Peyer's patch (tissue), 4 donors: ENCODE measurements around the gene TOP3B. TPM values are rescaled to one million over a fixed set of nuclear protein-coding genes. Genes with fewer than 3 reads are reported as not detected.

ENCODE experiments used
- DNase-seq, 3 donors: peaks; one replicate each; pipeline ENCODE4 v3.0.0-alpha.2; 2017 to 2019
- H3K27ac ChIP-seq, 4 donors: fragments of 200-600 bp; sonication (generic); one replicate each; pipeline ENCODE4 v1.5.1; 2016 to 2019
- H3K27me3 ChIP-seq, 2 donors: fragments of 200-600 bp; sonication (generic); one replicate each; pipeline ENCODE4 v1.5.1; 2019
- H3K36me3 ChIP-seq, 3 donors: fragments of 200-600 bp; sonication (generic); one replicate each; pipeline ENCODE4 v1.5.1; 2016 to 2019
- H3K4me1 ChIP-seq, 4 donors: fragments of 200-600 bp; sonication (generic); one replicate each; pipeline ENCODE4 v1.5.1; 2016 to 2019
- H3K4me3 ChIP-seq, 4 donors: fragments of 200-600 bp; sonication (generic); 1 replicate in 3 of 4; 2 replicates in 1 of 4; pipeline ENCODE4 v1.5.1; 2016 to 2019; ENCODE audit warnings: mild to moderate bottlenecking in 1 of 4
- H3K9me3 ChIP-seq, 4 donors: fragments of 200-600 bp; sonication (generic); one replicate each; pipeline ENCODE4 v1.5.1; 2016 to 2019; ENCODE audit warnings: mild to moderate bottlenecking in 1 of 4
- CTCF ChIP-seq, 6 experiments: fragments of 450-650 bp in 4 of 6; fragments of 200-600 bp in 2 of 6; sonication (generic) in 1 of 6; IDR thresholded peaks; one replicate each; pipeline ENCODE4 v1.5.1; 2017 to 2019; ENCODE audit warnings: antibody characterized with exemption in 6 of 6, mild to moderate bottlenecking in 3 of 6, moderate library complexity in 1 of 6
- POLR2A ChIP-seq, 2 donors: fragments of 450-650 bp; IDR thresholded peaks; one replicate each; pipeline ENCODE4 v1.5.1; 2017; ENCODE audit warnings: antibody characterized with exemption in 2 of 2, mild to moderate bottlenecking in 2 of 2, moderate library complexity in 2 of 2
- total RNA-seq, 4 donors: library from RNA; depleted of rRNA; stranded (reverse); fragments of >200 nt; gene quantifications; one replicate each; pipeline ENCODE4 v1.1.0, GENCODE V29; 2016

Gene TOP3B
- total RNA-seq, 4 donors from 2014 or later, result 53.6 to 91.6 (median 80.2) TPM

- no peak for DNase-seq
- Histone ChIP-seq H3K4me3 (no peak overlapping the region), H3K9me3 (no peaks in the 10 kb centered on the region), H3K36me3 (no peaks in the 10 kb centered on the region), H3K4me1 (no peaks in the 10 kb centered on the region), H3K27ac (no peak overlapping the region), H3K27me3 (no peaks in the 10 kb centered on the region)
- TF ChIP-seq POLR2A (IDR thresholded peaks at IDR 0.05) (no peak), CTCF (IDR thresholded peaks at IDR 0.05) (no peak)
These were observed 27.1 kb upstream of the TOP3B start for GRCh38 chr22:22009661-22010060.

- Histone ChIP-seq H3K9me3 (no peaks in the 10 kb centered on the region), H3K4me3 (no peak overlapping the region), H3K36me3 (no peaks in the 10 kb centered on the region), H3K4me1 (no peaks in the 10 kb centered on the region), H3K27me3 (no peaks in the 10 kb centered on the region), H3K27ac (no peak overlapping the region)
- no peak for DNase-seq
- TF ChIP-seq POLR2A (IDR thresholded peaks at IDR 0.05), result no peak
- TF ChIP-seq CTCF (IDR thresholded peaks at IDR 0.05), result no peak
These were observed 24.0 kb upstream of the TOP3B start for GRCh38 chr22:22006596-22006990.

GRCh38 chr22:22005945-22006595 lies 23.5 kb upstream of the TOP3B start:
- Histone ChIP-seq H3K27ac (no peak overlapping the region), H3K4me3 (no peak overlapping the region), H3K9me3 (no peaks in the 10 kb centered on the region), H3K4me1 (no peaks in the 10 kb centered on the region), H3K36me3 (no peaks in the 10 kb centered on the region), H3K27me3 (no peaks in the 10 kb centered on the region)
- no peak for DNase-seq
- no peak for TF ChIP-seq CTCF (IDR thresholded peaks at IDR 0.05)
- TF ChIP-seq POLR2A (IDR thresholded peaks at IDR 0.05), result no peak

GRCh38 chr22:22003233-22003632 lies 20.6 kb upstream of the TOP3B start:
- Histone ChIP-seq H3K27ac (no peak overlapping the region), H3K27me3 (no peaks in the 10 kb centered on the region), H3K4me3 (no peak overlapping the region), H3K4me1 (no peaks in the 10 kb centered on the region), H3K36me3 (no peaks in the 10 kb centered on the region), H3K9me3 (no peaks in the 10 kb centered on the region)
- DNase-seq, result no peak
- TF ChIP-seq POLR2A (IDR thresholded peaks at IDR 0.05) (no peak), CTCF (IDR thresholded peaks at IDR 0.05) (no peak)

GRCh38 chr22:22002526-22003055 lies 20.0 kb upstream of the TOP3B start:
- H3K4me1 ChIP-seq, result no peaks in the 10 kb centered on the region
- no peaks in the 10 kb centered on the region for H3K9me3 ChIP-seq
- no peaks in the 10 kb centered on the region for H3K36me3 ChIP-seq
- H3K27ac ChIP-seq, result no peak overlapping the region
- no peak overlapping the region for H3K4me3 ChIP-seq
- TF ChIP-seq CTCF (IDR thresholded peaks at IDR 0.05) (no peak), POLR2A (IDR thresholded peaks at IDR 0.05) (no peak)
- no peak for DNase-seq
- H3K27me3 ChIP-seq, result no peaks in the 10 kb centered on the region
